IMR-90 (cell line): ENCODE data around the gene DDX50. TPM values are rescaled to one million over a fixed set of nuclear protein-coding genes. Genes with fewer than 3 reads are reported as not detected.

Source experiments
- ATAC-seq: fragments of 200-7000 bp; cut with Tn5 transposase; 2 replicates; pipeline ENCODE4 v1.9.1; 2020; ENCODE audit warnings: low read depth, mild to moderate bottlenecking, moderate library complexity
- BruUV-seq: library from RNA; stranded (reverse); fragments of 400-500 nt; replicated peaks from 2 replicates; lab custom pipeline; 2021; lab: Mats Ljungman, UMichigan
- CTCF ChIA-PET: fragments of 300-600 bp; formaldehyde crosslinking; extraction: SDS; loops from one replicate; lab custom pipeline; 2021; ENCODE audit warnings: antibody characterized with exemption; lab: Yijun Ruan, JAX
- POLR2A ChIA-PET: fragments of 300-600 bp; sonication (Branson Sonifier 250); formaldehyde crosslinking; loops from one replicate; lab custom pipeline; 2022; ENCODE audit warnings: antibody characterized with exemption; ENCODE audit not compliant: unreplicated experiment; lab: Charles Lee
- DNase-seq: peaks from one replicate; pipeline ENCODE4 v3.0.0; 2013
- H2AFZ ChIP-seq: replicated peaks from 2 replicates; pipeline ENCODE3; 2013; ENCODE audit warnings: low read length, mild to moderate bottlenecking; ENCODE audit not compliant: poor library complexity
- H2AK5ac ChIP-seq: 2 replicates; pipeline ENCODE4 v1.6.1; 2013; ENCODE audit warnings: low read depth, low read length, inconsistent platforms
- H2AK9ac ChIP-seq: replicated peaks from 2 replicates; pipeline ENCODE3; 2013; ENCODE audit warnings: mild to moderate bottlenecking, low read depth, low read length, moderate library complexity; ENCODE audit not compliant: poor library complexity
- H2BK120ac ChIP-seq: 2 replicates; pipeline ENCODE4 v1.6.1; 2013; ENCODE audit warnings: low read depth, low read length, inconsistent platforms
- H2BK15ac ChIP-seq: 3 replicates; pipeline ENCODE4 v1.6.1; 2013; ENCODE audit warnings: low read depth, low read length, inconsistent platforms
- H2BK20ac ChIP-seq: 2 replicates; pipeline ENCODE4 v1.6.1; 2013; ENCODE audit warnings: low read depth, mild to moderate bottlenecking, inconsistent platforms, low read length, moderate library complexity
- H2BK5ac ChIP-seq: 2 replicates; pipeline ENCODE4 v1.6.1; 2013; ENCODE audit warnings: mild to moderate bottlenecking, low read depth, low read length, inconsistent platforms; ENCODE audit not compliant: poor library complexity, severe bottlenecking
- H3K14ac ChIP-seq: replicated peaks from 2 replicates; pipeline ENCODE4 v1.6.1; 2013; ENCODE audit warnings: low read depth, low read length, inconsistent platforms
- H3K18ac ChIP-seq: 2 replicates; pipeline ENCODE4 v1.6.1; 2013; ENCODE audit warnings: low read depth, low read length, control low read depth
- H3K23ac ChIP-seq: 2 replicates; pipeline ENCODE4 v1.6.1; 2013; ENCODE audit warnings: low read depth, low read length, inconsistent platforms
- H3K27ac ChIP-seq: 2 replicates; pipeline ENCODE4 v1.5.1; 2013; ENCODE audit warnings: mild to moderate bottlenecking, control low read depth, low read length; ENCODE audit not compliant: insufficient read depth
- H3K27me3 ChIP-seq: 2 replicates; pipeline ENCODE4 v1.6.1; 2013; ENCODE audit warnings: low read length; ENCODE audit not compliant: control insufficient read depth, insufficient read depth
- H3K36me3 ChIP-seq: 2 replicates; pipeline ENCODE4 v1.6.1; 2013; ENCODE audit warnings: low read length, mixed read lengths; ENCODE audit not compliant: control insufficient read depth, insufficient read depth
- H3K4ac ChIP-seq: 2 replicates; pipeline ENCODE4 v1.6.1; 2013; ENCODE audit warnings: low read depth, low read length, inconsistent platforms
- H3K4me1 ChIP-seq: 2 replicates; pipeline ENCODE4 v1.6.1; 2013; ENCODE audit warnings: low read length, mixed read lengths; ENCODE audit not compliant: control insufficient read depth, insufficient read depth
- H3K4me2 ChIP-seq: 2 replicates; pipeline ENCODE4 v1.6.1; 2013; ENCODE audit warnings: low read depth, mild to moderate bottlenecking, control low read depth, low read length, moderate library complexity
- H3K4me3 ChIP-seq: 2 replicates; pipeline ENCODE4 v1.5.1; 2013; ENCODE audit warnings: low read depth, mild to moderate bottlenecking, control low read depth, low read length, moderate library complexity; ENCODE audit not compliant: insufficient read depth
- H3K56ac ChIP-seq: 2 replicates; pipeline ENCODE4 v1.6.1; 2013; ENCODE audit warnings: low read length, inconsistent platforms; ENCODE audit not compliant: insufficient read depth; ENCODE audit errors: extremely low read depth
- H3K79me1 ChIP-seq, 2 experiments: 2 replicates each; pipeline ENCODE4 v1.6.1; 2013; ENCODE audit warnings: low read length in 2 of 2, inconsistent platforms in 1 of 2, low read depth in 1 of 2
- H3K9ac ChIP-seq: 2 replicates; pipeline ENCODE4 v1.6.1; 2013; ENCODE audit warnings: low read depth, low read length, control low read depth
- H3K9me1 ChIP-seq: 2 replicates; pipeline ENCODE4 v1.6.1; 2013; ENCODE audit warnings: low read length, inconsistent platforms; ENCODE audit not compliant: insufficient read depth
- H3K9me3 ChIP-seq: 2 replicates; pipeline ENCODE4 v1.6.1; 2013; ENCODE audit warnings: low read length; ENCODE audit not compliant: control insufficient read depth, insufficient read depth
- H4K20me1 ChIP-seq: 2 replicates; pipeline ENCODE4 v1.6.1; 2013; ENCODE audit warnings: low read length, inconsistent platforms; ENCODE audit not compliant: insufficient read depth
- H4K5ac ChIP-seq: 2 replicates; pipeline ENCODE4 v1.6.1; 2013; ENCODE audit warnings: mild to moderate bottlenecking, low read depth, low read length, control low read depth
- H4K8ac ChIP-seq, 2 experiments: 2 replicates each; pipeline ENCODE4 v1.6.1; 2013; ENCODE audit warnings: low read depth in 2 of 2, low read length in 2 of 2, control low read depth in 1 of 2, inconsistent platforms in 1 of 2
- H4K91ac ChIP-seq: 2 replicates; pipeline ENCODE4 v1.6.1; 2013; ENCODE audit warnings: low read depth, low read length, inconsistent platforms; ENCODE audit not compliant: insufficient read depth
- CEBPB ChIP-seq: IDR thresholded peaks from 2 replicates; pipeline ENCODE4 v1.6.1; 2012; ENCODE audit warnings: low read depth, low read length, improper control_type of control experiment
- CHD1 ChIP-seq: IDR thresholded peaks from 2 replicates; pipeline ENCODE4 v1.6.1; 2012; ENCODE audit warnings: low read depth, low read length, improper control_type of control experiment
- ELK1 ChIP-seq: fragments of 150-350 bp; IDR thresholded peaks from 2 replicates; pipeline ENCODE4 v1.6.1; 2016; ENCODE audit warnings: low read depth, mild to moderate bottlenecking, low read length, moderate library complexity, borderline replicate concordance
- FOS ChIP-seq: fragments of 150-350 bp; IDR thresholded peaks from 2 replicates; pipeline ENCODE4 v1.6.1; 2016; ENCODE audit warnings: low read depth, low read length
- MAFK ChIP-seq: IDR thresholded peaks from 2 replicates; pipeline ENCODE4 v1.6.1; 2012; ENCODE audit warnings: low read depth, low read length, improper control_type of control experiment
- MAZ ChIP-seq: IDR thresholded peaks from 2 replicates; pipeline ENCODE4 v1.6.1; 2012; ENCODE audit warnings: low read depth, mild to moderate bottlenecking, low read length, improper control_type of control experiment, moderate library complexity, borderline replicate concordance
- NFE2L2 ChIP-seq: fragments of 150-350 bp; IDR thresholded peaks from 2 replicates; pipeline ENCODE4 v1.6.1; 2016; ENCODE audit warnings: low read depth, mild to moderate bottlenecking, low read length
- RAD21 ChIP-seq: IDR thresholded peaks from 2 replicates; pipeline ENCODE4 v1.6.1; 2012; ENCODE audit warnings: low read length, improper control_type of control experiment
- SMC3 ChIP-seq: fragments of 150-350 bp; IDR thresholded peaks from 2 replicates; pipeline ENCODE4 v1.6.1; 2016; ENCODE audit warnings: low read depth, mild to moderate bottlenecking, antibody characterized with exemption, low read length, moderate library complexity
- WGBS, 2 experiments: methylation state at CpG; one replicate each; pipeline versions ENCODE4 v1.1.5 to v1.1.7; 2013; ENCODE audit warnings: missing lambda C conversion rate in 2 of 2; ENCODE audit not compliant: insufficient read length in 1 of 2; ENCODE audit errors: extremely low coverage in 2 of 2; 5-methylcytosine and 5-hydroxymethylcytosine counted together
- dilution Hi-C: fragments of 300-500 bp; cut with HindIII; formaldehyde crosslinking; loops from one replicate; pipeline ENCODE4 v1.14.3; 2018; ENCODE audit warnings: low sequenced_read_pairs; ENCODE audit not compliant: unreplicated experiment
- in situ Hi-C: fragments of 300-500 bp; cut with MboI; formaldehyde crosslinking; loops from 3 replicates; pipeline ENCODE4 v1.14.3; 2019; ENCODE audit warnings: low sequenced_read_pairs, inconsistent platforms, mixed read lengths
- intact Hi-C: fragments of 100-400 bp; cut with micrococcal nuclease; formaldehyde crosslinking; loops from 2 replicates; pipeline ENCODE4 v1.10.0; 2022
- polyA plus RNA-seq, 3 experiments: library from polyadenylated mRNA; depleted of rRNA; stranded (reverse); fragments of >200 nt; gene quantifications; 2 replicates each; pipeline ENCODE4 v1.2.3, GENCODE V29; 2012; ENCODE audit warnings: low replicate concordance in 1 of 3
- total RNA-seq: library from RNA; depleted of rRNA; stranded (reverse); fragments of >200 nt; gene quantifications from 2 replicates; pipeline ENCODE4 v1.2.3, GENCODE V29; 2012
- TF ChIP-seq, protein P1 (sequence below): fragments of 150-350 bp; IDR thresholded peaks from 2 replicates; pipeline ENCODE4 v1.6.1; 2017; ENCODE audit warnings: mild to moderate bottlenecking, antibody characterized with exemption, low read length, low read depth

The DDX50 gene
- total and polyA plus RNA-seq, 2 of the 4 experiments (the other 2 are of a cell fraction): 31.1 to 55.7 TPM

GRCh38 chr10:68871731-68872342, 29.3 kb upstream of the DDX50 start:
- H4K91ac ChIP-seq: no peak overlapping the region
- H3K14ac ChIP-seq: no peak overlapping the region
- in situ Hi-C loops (no loop called here), dilution Hi-C loops (no loop called here), intact Hi-C loops (no loop called here)
- no peak overlapping the region for H3K9ac ChIP-seq
- ChIA-PET CTCF (interaction anchor here (0.8 kb wide), 1 partner anchor 13 kb away, joined by 3 read pairs; no protein-coding TSS in a partner anchor), POLR2A (interaction anchor here (0.6 kb wide), 1 partner anchor 44 kb away, joined by 13 read pairs; the partner anchor contains the start of gene STOX1)
- H3K18ac ChIP-seq: no peak overlapping the region
- no peak overlapping the region for H2AK5ac ChIP-seq
- no peak overlapping the region for H3K23ac ChIP-seq
- no peak overlapping the region for H3K56ac ChIP-seq
- no peaks in the 10 kb centered on the region; the same call in 1 of the 2 replicates for H3K9me1 ChIP-seq
- H3K79me1 ChIP-seq: no peaks in the 10 kb centered on the region
- peaks cover 5% of the 10 kb centered on the region for H3K4me1 ChIP-seq
- DNase-seq: peak; percentile 95
- H4K5ac ChIP-seq: no peak overlapping the region
- H2BK20ac ChIP-seq: no peak overlapping the region
- no peak overlapping the region for H3K4me3 ChIP-seq
- H2BK120ac ChIP-seq: no peak overlapping the region
- H3K9me3 ChIP-seq: peaks cover 3% of the 10 kb centered on the region
- TF ChIP-seq NFE2L2 (no peak), RAD21 (no peak), CHD1 (no peak), FOS (no peak), SMC3 (no peak), ELK1 (no peak), MAFK (no peak), MAZ (no peak), CEBPB (no peak)
- TF ChIP-seq, protein P1, sequence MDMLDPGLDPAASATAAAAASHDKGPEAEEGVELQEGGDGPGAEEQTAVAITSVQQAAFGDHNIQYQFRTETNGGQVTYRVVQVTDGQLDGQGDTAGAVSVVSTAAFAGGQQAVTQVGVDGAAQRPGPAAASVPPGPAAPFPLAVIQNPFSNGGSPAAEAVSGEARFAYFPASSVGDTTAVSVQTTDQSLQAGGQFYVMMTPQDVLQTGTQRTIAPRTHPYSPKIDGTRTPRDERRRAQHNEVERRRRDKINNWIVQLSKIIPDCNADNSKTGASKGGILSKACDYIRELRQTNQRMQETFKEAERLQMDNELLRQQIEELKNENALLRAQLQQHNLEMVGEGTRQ: no peak
- no peak overlapping the region for H3K27ac ChIP-seq
- H4K8ac ChIP-seq: no peak overlapping the region
- peak; percentile 67 for ATAC-seq
- no peak overlapping the region for H2AFZ ChIP-seq
- BruUV-seq: no TSS peak
- H3K4me2 ChIP-seq: no peak overlapping the region
- WGBS, 2 experiments: no CpG with 5 or more reads among the region's 5 CpGs
- H4K20me1 ChIP-seq: no peaks in the 10 kb centered on the region
- no peaks in the 10 kb centered on the region for H3K27me3 ChIP-seq
- H2BK5ac ChIP-seq: no peak overlapping the region
- no peak overlapping the region for H3K4ac ChIP-seq
- no peaks in the 10 kb centered on the region for H3K36me3 ChIP-seq
- H2BK15ac ChIP-seq: no peak overlapping the region
- no peak overlapping the region for H2AK9ac ChIP-seq
